Heart right ventricle (tissue), 16 donors: ENCODE measurements around the gene FYN. TPM values are rescaled to one million over a fixed set of nuclear protein-coding genes. Genes with fewer than 3 reads are reported as not detected.
A peak's percentile ranks its signal among the peaks of the same experiment; 100 is the strongest.

Source experiments
- ATAC-seq, 8 donors: fragments of 200-7000 bp; cut with Tn5 transposase; one replicate each; pipeline ENCODE4 v1.9.1; 2020; ENCODE audit warnings: mild to moderate bottlenecking in 8 of 8, moderate library complexity in 8 of 8, moderate number of reproducible peaks in 1 of 8
- DNase-seq, 2 donors: peaks; one replicate each; pipeline ENCODE4 v3.0.0-alpha.2; 2020
- H3K27ac ChIP-seq, 10 donors: fragments of 200-600 bp; sonication (generic) in 2 of 10; one replicate each; pipeline versions ENCODE4 v1.5.0 to v1.8.0; 2020 to 2022; ENCODE audit warnings: mild to moderate bottlenecking in 3 of 10
- H3K27me3 ChIP-seq, 7 donors: fragments of 200-600 bp; one replicate each; pipeline ENCODE4 v1.8.0; 2021 to 2022; ENCODE audit warnings: mild to moderate bottlenecking in 2 of 7
- H3K36me3 ChIP-seq, 9 donors: fragments of 200-600 bp; sonication (generic) in 1 of 9; one replicate each; pipeline versions ENCODE4 v1.5.0 to v1.8.0; 2020 to 2022; ENCODE audit warnings: mild to moderate bottlenecking in 2 of 9
- H3K4me1 ChIP-seq, 9 donors: fragments of 200-600 bp; sonication (generic) in 1 of 9; one replicate each; pipeline versions ENCODE4 v1.5.0 to v1.8.0; 2020 to 2022; ENCODE audit warnings: mild to moderate bottlenecking in 4 of 9
- H3K4me3 ChIP-seq, 10 donors: fragments of 200-600 bp; sonication (generic) in 2 of 10; one replicate each; pipeline versions ENCODE4 v1.5.0 to v1.8.0; 2020 to 2022; ENCODE audit warnings: mild to moderate bottlenecking in 7 of 10, moderate library complexity in 2 of 10
- H3K9me3 ChIP-seq, 11 donors: fragments of 200-600 bp in 10 of 11; sonication (generic) in 2 of 11; one replicate each; pipeline versions ENCODE4 v1.5.0 to v1.8.0; 2013 to 2022; ENCODE audit warnings: mild to moderate bottlenecking in 2 of 11, control low read depth in 1 of 11, moderate library complexity in 1 of 11
- CTCF ChIP-seq, 9 donors: fragments of 200-600 bp; sonication (generic) in 2 of 9; IDR thresholded peaks; one replicate each; pipeline versions ENCODE4 v1.5.0 to v1.8.0; 2021 to 2022; ENCODE audit warnings: antibody characterized with exemption in 9 of 9, mild to moderate bottlenecking in 5 of 9, moderate library complexity in 1 of 9
- WGBS, 2 donors: extraction: QIAGEN DNeasy Blood & Tissue Kit; methylation state at CpG; one replicate each; pipeline ENCODE4 v1.1.7; 2013; ENCODE audit warnings: inconsistent platforms in 1 of 2; 5-methylcytosine and 5-hydroxymethylcytosine counted together
- intact Hi-C, 10 donors: fragments of 100-400 bp; cut with DNase I; formaldehyde crosslinking; loops; one replicate each; pipeline versions ENCODE4 v1.11.1 to v1.14.2; 2022
- polyA plus RNA-seq, 2 donors: library from polyadenylated mRNA; stranded (reverse); fragments of 200-250 nt; gene quantifications; one replicate each; pipeline ENCODE4 v1.2.3, GENCODE V29; 2013
- total RNA-seq, 10 donors: library from RNA; stranded (reverse); fragmentation: NEBNext Ultra II Directional in 3 of 10; extraction: Animal tissue kit (Norgen Biotek cat#: 25700) in 3 of 10; gene quantifications; one replicate each; pipeline versions ENCODE4 v1.2.1 to v1.2.4, GENCODE V29; 2021 to 2023
- donor health status: Arrhythmogenic right ventricular cardiomyopathy.
- donor health status: ischemic (EF 13 %, LVEDD 7.1; RV severe dilation, severe dysfunction).
- donor health status: healthy with polysubstance abuse.
- donor health status: DM: no; HTN: yes; CAD: no.
- donor health status: DM: no; HTN: no; CAD: no.
- donor health status: ischemic (EF 25% LVEDD 6.9; RV normal size, moderate dysfunction).
- donor health status: ischemic (EF 25% LVEDD 5.7; RV mildly dilated, moderate dysfunction).
- donor health status: healthy.
- donor health status: DM: yes; HTN: yes; CAD: no.
- donor health status: Ischemic cardiomyopathy.
- donor health status: ischemic (EF 35%, LVEDD 5.7; RV mildly dilated, moderate dysfunction).
- donor health status: nonischemic (EF 11% LVEDD 7.7; RV severe dilation, severe dysfunction).
- donor health status: DM: yes; HTN: yes; CAD: no.
- donor health status: PGD.
- donor health status: ischemic (EF 29% LVEDD 5.4; RV normal size, mild dysfunction).
- donor health status: nonischemic (EF 23%, LVEDD 6.1; RV moderate dilation, normal function).

The FYN gene
- total and polyA plus RNA-seq, 12 donors: 19.1 to 58.1 (median 42.2) TPM

- no peak overlapping the region for H3K4me3 ChIP-seq
- intact Hi-C loops: no loop called here
- H3K27ac ChIP-seq: no peak overlapping the region
- H3K27me3 ChIP-seq: no peaks in the 10 kb centered on the region
- no peak for ATAC-seq
- peaks cover 0 to 22% (median 3%) of the 10 kb centered on the region in 9 donors for H3K4me1 ChIP-seq
- WGBS, 2 donors: 82 to 86% methylated on average over 12 of the region's 12 CpGs
- no peak for DNase-seq
- H3K9me3 ChIP-seq: peaks cover 0 to 9% (median 0%) of the 10 kb centered on the region in 11 donors
- no peak for TF ChIP-seq CTCF (IDR thresholded peaks at IDR 0.05)
- no peaks in the 10 kb centered on the region for H3K36me3 ChIP-seq
Measured at GRCh38 chr6:111615916-111616612, 257.2 kb downstream of the FYN start.

- Histone ChIP-seq H3K27me3 (no peaks in the 10 kb centered on the region), H3K27ac (no peak overlapping the region), H3K9me3 (peaks cover 0 to 9% (median 0%) of the 10 kb centered on the region in 11 donors), H3K4me3 (no peak overlapping the region), H3K36me3 (no peaks in the 10 kb centered on the region), H3K4me1 (peaks cover 0 to 17% (median under 1%) of the 10 kb centered on the region in 9 donors)
- intact Hi-C loops: no loop called here
- DNase-seq: no peak
- no peak for TF ChIP-seq CTCF (IDR thresholded peaks at IDR 0.05)
- ATAC-seq: peak in 5 of 8 donors; percentile 40 to 67 (median 43)
- WGBS, 2 donors: 65 to 66% methylated on average over 12 of the region's 12 CpGs
Measured at GRCh38 chr6:111614833-111615582, 258.2 kb downstream of the FYN start.

DNA sequence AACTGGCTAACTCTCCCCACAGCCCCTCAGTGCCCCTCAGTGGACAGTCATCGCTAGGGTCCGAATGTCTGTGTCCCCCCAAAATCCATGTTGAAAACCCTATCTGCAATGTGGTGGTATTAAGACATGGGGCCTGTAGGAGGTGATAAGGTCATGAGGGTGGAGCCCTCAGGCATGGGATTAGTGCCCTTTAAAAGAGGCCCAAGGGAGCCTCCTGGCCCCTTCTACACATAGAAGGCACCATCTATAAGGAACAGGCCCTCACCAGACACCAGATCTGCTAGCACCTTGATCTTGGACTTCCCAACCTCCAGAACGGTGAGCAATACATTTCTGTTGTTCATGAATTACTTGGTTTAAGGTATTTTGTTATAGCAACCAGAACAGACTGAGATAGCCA lies 260.9 kb downstream of the FYN start:
- no peak for TF ChIP-seq CTCF (IDR thresholded peaks at IDR 0.05)
- ATAC-seq (no peak), DNase-seq (no peak)
- Histone ChIP-seq H3K4me1 (peaks cover 0 to 11% (median 0%) of the 10 kb centered on the region in 9 donors), H3K27me3 (no peaks in the 10 kb centered on the region), H3K4me3 (no peak overlapping the region), H3K27ac (no peak overlapping the region), H3K9me3 (peaks cover 0 to 9% (median 0%) of the 10 kb centered on the region in 11 donors), H3K36me3 (no peaks in the 10 kb centered on the region)
- 95 to 96% methylated on average over 3 of the region's 3 CpGs for WGBS, 2 donors
- intact Hi-C loops: no loop called here

DNA sequence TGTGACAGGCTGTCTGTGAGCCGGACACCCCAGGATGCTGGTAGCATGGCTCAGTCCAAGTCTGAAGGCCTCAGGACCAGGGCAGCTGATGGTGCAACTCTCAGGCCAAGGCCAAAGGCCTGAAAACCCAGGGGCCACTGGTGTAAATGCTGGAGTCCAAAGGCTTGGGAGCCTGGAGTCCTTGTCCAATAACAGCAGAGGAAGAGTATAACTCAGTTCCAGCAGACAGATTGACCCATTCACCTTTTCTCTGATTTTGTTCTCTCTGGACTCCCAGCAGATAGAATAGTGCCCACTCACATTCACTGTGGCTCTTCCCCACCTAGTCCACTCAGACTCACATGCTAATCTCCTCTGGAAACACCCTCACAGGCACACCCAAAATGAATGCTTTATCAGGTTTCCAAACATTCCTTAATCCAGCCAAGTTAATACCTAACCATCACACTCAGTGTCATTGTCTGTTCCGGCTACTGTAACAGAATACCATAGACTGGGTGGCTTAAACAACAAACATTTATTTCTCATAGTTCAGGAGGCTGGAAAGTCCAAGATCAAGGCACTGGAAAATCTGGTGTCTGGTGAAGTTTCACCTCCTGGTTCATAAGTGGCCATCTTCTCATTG lies 262.6 kb downstream of the FYN start:
- no peak for DNase-seq
- Histone ChIP-seq H3K9me3 (peaks cover 0 to 9% (median 0%) of the 10 kb centered on the region in 11 donors), H3K36me3 (no peaks in the 10 kb centered on the region), H3K4me1 (peaks cover 0 to 25% (median 12%) of the 10 kb centered on the region in 9 donors), H3K27me3 (no peaks in the 10 kb centered on the region), H3K4me3 (no peak overlapping the region), H3K27ac (no peak overlapping the region)
- 95 to 97% methylated on average over 2 of the region's 2 CpGs for WGBS, 2 donors
- intact Hi-C loops: no loop called here
- no peak for ATAC-seq
- no peak for TF ChIP-seq CTCF (IDR thresholded peaks at IDR 0.05)
